Stimulated activated CD8-positive, alpha-beta memory T cell treated with anti-CD3 and anti-CD28 coated beads, Interleukin-7, amount 100 ng/mL, for 24 hours (primary cell): ENCODE results near the gene POFUT2.

Experiments used
- DNase-seq: peaks from one replicate; pipeline ENCODE4 v3.0.0-alpha.2; 2020; ENCODE audit warnings: low read depth

The POFUT2 gene

GRCh38 chr21:45287438-45288391, at the start of gene POFUT2:
TSS of gene POFUT2 (minus strand) at chr21:45287895. CDS start at chr21:45287871, 24 bp downstream.
- DNase-seq = peak; percentile 99

GRCh38 chr21:45336870-45337269, 49.2 kb upstream of the POFUT2 start:
- DNase-seq = no peak

GRCh38 chr21:45336535-45336810, 48.8 kb upstream of the POFUT2 start:
- no peak for DNase-seq

- DNase-seq = no peak
These were observed 48.3 kb upstream of the POFUT2 start for GRCh38 chr21:45335761-45336534.

- DNase-seq = no peak
These were observed 47.6 kb upstream of the POFUT2 start for GRCh38 chr21:45335151-45335760.

- DNase-seq = no peak
These were observed 46.9 kb upstream of the POFUT2 start for GRCh38 chr21:45334591-45335081.

- DNase-seq = no peak
These were observed 46.4 kb upstream of the POFUT2 start for GRCh38 chr21:45334134-45334533.

GRCh38 chr21:45333583-45334121, 46.0 kb upstream of the POFUT2 start:
- DNase-seq = no peak

- no peak for DNase-seq
These were observed 45.4 kb upstream of the POFUT2 start for GRCh38 chr21:45332981-45333582.

- DNase-seq = no peak
These were observed 44.7 kb upstream of the POFUT2 start for GRCh38 chr21:45332415-45332814.

- no peak for DNase-seq
These were observed 43.9 kb upstream of the POFUT2 start for GRCh38 chr21:45331531-45332147.

GRCh38 chr21:45330851-45331261, 43.2 kb upstream of the POFUT2 start:
- no peak for DNase-seq

GRCh38 chr21:45330075-45330781, 42.5 kb upstream of the POFUT2 start:
- no peak for DNase-seq

GRCh38 chr21:45329261-45330074, 41.8 kb upstream of the POFUT2 start:
- no peak for DNase-seq

GRCh38 chr21:45328198-45329091, 40.8 kb upstream of the POFUT2 start:
- DNase-seq = no peak

GRCh38 chr21:45327441-45328197, 39.9 kb upstream of the POFUT2 start:
- no peak for DNase-seq

- DNase-seq = no peak
These were observed 39.3 kb upstream of the POFUT2 start for GRCh38 chr21:45326891-45327440.
